A549 (cell line): Measurements from ENCODE around the gene MARCKSL1.

Experiments used
- CBX2 ChIP-seq: fragments of 200-600 bp; sonication (generic); IDR thresholded peaks from 2 replicates; pipeline ENCODE4 v1.6.1; 2016; ENCODE audit warnings: low read depth, mild to moderate bottlenecking, borderline replicate concordance
- EP300 ChIP-seq, 2 experiments: fragments of >200 bp; sonication (Bioruptor Twin); formaldehyde crosslinking; IDR thresholded peaks; 2 replicates in 1 of 2; 3 replicates in 1 of 2; pipeline ENCODE4 v1.6.1; 2016 to 2017
- JUN ChIP-seq, 2 experiments: fragments of >200 bp; sonication (Bioruptor Twin); formaldehyde crosslinking; IDR thresholded peaks; 2 replicates in 1 of 2; 3 replicates in 1 of 2; pipeline ENCODE4 v1.6.1; 2016 to 2017
- MAFK ChIP-seq: fragments of 450-650 bp; IDR thresholded peaks from 2 replicates; pipeline ENCODE4 v1.6.1; 2014; ENCODE audit not compliant: partially characterized antibody
- NR3C1 ChIP-seq: fragments of >200 bp; sonication (Bioruptor Twin); formaldehyde crosslinking; IDR thresholded peaks from 3 replicates; pipeline ENCODE4 v1.6.1; 2017
- POLR2A ChIP-seq: IDR thresholded peaks from 2 replicates; pipeline ENCODE4 v1.6.1; 2012; ENCODE audit warnings: mild to moderate bottlenecking, low read length

DNA sequence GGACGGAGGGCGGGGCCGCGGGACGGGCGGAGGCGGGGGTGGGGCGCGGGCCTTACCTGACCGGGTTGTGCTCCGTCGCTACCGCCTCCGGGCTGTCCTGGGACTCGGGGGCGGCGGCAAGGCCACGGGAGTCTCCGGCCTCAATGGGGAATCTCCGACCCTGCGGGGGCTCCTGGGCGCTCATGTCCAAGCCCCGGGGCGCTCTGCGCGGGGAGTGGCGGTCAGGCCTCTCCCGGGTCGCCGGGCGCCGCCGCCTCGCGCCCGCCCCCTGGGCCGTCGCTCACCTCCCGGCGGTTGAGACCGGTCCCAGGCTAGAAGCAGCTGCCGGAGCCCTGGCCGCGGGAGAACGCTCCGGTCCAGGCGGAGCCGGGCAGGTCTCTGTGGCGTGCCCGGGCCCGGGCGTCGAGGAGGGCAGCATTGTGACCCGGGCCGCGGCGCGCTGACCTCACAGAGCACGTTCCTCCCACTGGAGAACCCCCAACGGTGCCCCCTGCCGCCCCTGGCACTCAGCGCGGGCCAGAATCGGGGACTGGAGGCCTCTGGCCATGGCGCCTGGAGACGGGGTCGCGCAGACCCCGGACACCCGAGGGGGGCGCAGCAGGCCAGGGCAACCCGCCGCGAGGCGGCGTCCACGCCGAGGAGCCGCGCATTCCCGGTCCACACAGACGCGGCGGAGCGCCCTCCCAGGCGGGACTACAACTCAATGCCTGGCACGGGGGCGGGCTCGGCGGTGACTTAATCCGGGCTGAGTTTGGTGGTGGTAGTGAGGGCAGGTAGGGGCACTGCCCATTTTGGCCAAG lies 25.8 kb upstream of the MARCKSL1 start:
- TF ChIP-seq NR3C1 (no peak), MAFK (no peak), EP300 (IDR thresholded peaks at IDR 0.05) (no peak), POLR2A (no peak), JUN (IDR thresholded peaks at IDR 0.05) (no peak), CBX2 (no peak)
